D721Med (cell line): ENCODE data around the gene SLC6A6.

Source experiments
- DNase-seq: peaks from one replicate; pipeline ENCODE4 v3.0.0; 2011; ENCODE audit warnings: low spot score; ENCODE audit not compliant: insufficient read length
- FAIRE-seq: peaks from 2 replicates; lab custom pipeline; 2011; peaks lifted over from hg19 to GRCh38; lab: Jason Lieb, UNC
- TF ChIP-seq, protein P1 (sequence below): IDR thresholded peaks from 2 replicates; pipeline ENCODE4 v1.5.1; 2012; ENCODE audit warnings: mild to moderate bottlenecking, control low read depth; ENCODE audit not compliant: insufficient read depth; ENCODE audit errors: missing control alignments

The SLC6A6 gene

DNA sequence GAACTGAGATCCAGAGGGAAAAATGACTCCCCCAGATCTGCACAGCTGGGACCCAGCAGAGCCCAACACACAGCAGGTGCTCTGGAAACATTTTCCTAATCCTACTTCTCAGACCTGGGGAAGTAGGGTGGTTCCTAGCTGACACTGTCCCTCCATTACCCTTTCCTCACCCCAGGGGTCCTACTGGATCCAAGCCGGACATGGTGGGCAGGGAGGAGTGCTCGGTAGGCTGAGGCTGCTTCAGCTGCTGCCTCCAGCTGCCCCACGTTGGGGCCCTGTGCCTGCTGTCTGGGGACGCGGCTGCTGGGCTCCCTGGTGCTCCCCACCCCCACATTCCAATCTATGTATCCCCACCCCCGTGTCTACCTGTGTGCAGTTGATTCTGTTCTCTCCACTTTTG lies 29.8 kb upstream of the SLC6A6 start:
- TF ChIP-seq, protein P1, sequence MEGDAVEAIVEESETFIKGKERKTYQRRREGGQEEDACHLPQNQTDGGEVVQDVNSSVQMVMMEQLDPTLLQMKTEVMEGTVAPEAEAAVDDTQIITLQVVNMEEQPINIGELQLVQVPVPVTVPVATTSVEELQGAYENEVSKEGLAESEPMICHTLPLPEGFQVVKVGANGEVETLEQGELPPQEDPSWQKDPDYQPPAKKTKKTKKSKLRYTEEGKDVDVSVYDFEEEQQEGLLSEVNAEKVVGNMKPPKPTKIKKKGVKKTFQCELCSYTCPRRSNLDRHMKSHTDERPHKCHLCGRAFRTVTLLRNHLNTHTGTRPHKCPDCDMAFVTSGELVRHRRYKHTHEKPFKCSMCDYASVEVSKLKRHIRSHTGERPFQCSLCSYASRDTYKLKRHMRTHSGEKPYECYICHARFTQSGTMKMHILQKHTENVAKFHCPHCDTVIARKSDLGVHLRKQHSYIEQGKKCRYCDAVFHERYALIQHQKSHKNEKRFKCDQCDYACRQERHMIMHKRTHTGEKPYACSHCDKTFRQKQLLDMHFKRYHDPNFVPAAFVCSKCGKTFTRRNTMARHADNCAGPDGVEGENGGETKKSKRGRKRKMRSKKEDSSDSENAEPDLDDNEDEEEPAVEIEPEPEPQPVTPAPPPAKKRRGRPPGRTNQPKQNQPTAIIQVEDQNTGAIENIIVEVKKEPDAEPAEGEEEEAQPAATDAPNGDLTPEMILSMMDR = no peak
- FAIRE-seq = no peak

DNA sequence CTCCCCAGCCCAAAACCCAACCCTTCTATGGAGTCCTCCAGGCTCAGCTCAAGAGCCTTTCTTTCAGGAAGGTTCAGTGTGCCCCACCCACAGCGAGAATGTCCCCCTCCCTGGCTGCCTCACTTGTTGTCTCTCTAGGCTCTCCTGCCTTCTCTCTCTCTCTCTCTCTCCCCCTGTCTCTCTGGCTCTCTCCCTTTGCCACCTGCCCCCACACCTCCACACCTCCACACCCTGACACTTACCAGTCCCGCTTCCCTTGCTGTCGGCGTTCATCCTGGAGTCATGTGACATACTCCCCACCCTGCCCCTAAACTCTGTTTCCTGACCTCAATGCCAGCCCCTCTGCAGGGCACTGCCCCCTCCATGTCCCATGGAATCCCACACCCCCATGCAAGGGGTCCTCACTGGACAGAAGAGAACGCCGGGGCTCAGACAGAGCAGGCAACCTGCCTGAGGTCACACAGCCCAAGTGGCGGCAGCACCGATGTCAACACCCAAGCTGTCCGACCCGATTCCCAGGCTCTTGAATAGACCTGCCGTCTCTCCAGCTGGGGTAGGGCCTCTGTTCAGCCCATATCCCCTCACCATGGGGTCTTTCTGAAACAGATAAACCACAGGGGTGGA lies 28.5 kb upstream of the SLC6A6 start:
- TF ChIP-seq, protein P1 = no peak
- DNase-seq (no peak), FAIRE-seq (no peak)

More for the DNA sequence above, 29.8 kb upstream of the SLC6A6 start:
- DNase-seq = no peak

DNA sequence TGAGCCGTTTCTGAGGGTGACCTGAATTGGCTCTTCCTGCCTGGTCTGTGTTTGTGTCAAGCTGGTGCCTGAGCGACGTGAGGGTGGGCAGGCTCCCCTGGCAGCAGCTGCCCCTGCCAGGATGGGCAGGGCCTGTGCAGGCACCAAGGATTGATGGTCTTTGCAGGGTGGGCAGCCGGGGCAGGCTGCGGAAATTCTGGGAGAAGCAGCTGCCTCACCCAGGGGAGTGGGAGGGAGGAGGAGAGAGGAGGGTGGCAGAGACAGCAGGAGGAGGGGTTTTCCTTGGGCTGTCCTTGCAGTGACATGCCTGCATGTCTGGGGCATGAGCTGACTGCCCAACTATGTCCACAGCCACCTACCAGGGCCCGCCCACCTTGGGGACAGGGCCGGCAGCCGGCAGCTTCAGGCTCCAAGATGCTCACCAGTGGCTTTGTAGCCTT lies 27.9 kb upstream of the SLC6A6 start:
- DNase-seq (no peak), FAIRE-seq (no peak)
- TF ChIP-seq, protein P1 = no peak

DNA sequence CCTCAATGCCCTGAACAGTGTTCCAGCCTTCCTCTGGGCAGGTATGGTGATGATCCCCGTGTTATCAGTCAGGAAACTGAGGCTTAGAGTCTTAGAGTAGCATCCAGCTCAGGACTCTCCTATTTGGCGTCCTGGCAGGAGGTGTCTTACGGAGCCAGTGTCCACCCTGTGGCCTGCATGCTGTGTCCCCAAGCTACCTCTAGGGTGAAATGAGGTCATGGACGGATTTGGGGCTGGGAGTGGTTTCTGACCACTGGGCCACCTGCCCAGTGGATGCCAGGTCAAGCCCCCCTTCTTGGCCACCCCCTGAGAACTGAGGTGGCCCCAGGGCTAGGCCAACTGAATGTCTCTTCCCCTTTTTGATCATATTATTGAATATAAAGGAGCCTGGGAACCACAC lies 27.2 kb upstream of the SLC6A6 start:
- TF ChIP-seq, protein P1 = no peak
- DNase-seq = no peak
- FAIRE-seq = no peak

DNA sequence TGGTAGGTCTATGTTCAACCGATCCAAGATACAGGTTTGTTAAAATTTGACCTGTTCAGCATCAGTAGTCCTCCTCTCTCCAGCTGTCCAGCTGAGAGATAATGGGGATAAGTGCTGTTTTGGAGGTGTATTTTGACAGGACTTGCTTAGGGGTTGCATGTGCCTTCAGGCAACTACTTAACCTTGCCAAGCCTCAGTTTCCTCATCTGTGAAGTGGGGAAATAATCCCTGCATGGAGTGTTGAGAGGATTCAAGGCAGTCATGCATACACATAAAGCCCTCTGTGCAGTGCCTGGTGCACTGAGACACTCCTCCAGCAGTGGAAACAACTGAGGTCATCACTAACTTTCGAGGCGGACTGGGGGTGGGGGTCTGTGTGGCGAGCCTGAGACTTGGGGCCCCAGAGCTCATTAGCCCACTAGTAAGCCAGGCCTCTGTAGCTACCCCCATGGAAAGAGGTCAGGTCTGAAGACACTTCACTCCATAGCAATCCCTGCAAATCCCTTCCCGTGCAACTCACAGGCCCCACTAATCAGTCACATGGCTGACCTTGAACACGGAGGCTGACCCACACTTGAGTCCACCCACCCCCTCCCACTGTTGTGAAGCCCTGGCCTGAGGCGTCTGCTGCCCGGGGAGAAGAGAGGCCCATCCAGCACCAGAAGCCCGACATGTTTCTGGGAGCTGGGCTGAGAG lies 25.9 kb upstream of the SLC6A6 start:
- DNase-seq = no peak
- TF ChIP-seq, protein P1 = no peak
- FAIRE-seq = no peak

DNA sequence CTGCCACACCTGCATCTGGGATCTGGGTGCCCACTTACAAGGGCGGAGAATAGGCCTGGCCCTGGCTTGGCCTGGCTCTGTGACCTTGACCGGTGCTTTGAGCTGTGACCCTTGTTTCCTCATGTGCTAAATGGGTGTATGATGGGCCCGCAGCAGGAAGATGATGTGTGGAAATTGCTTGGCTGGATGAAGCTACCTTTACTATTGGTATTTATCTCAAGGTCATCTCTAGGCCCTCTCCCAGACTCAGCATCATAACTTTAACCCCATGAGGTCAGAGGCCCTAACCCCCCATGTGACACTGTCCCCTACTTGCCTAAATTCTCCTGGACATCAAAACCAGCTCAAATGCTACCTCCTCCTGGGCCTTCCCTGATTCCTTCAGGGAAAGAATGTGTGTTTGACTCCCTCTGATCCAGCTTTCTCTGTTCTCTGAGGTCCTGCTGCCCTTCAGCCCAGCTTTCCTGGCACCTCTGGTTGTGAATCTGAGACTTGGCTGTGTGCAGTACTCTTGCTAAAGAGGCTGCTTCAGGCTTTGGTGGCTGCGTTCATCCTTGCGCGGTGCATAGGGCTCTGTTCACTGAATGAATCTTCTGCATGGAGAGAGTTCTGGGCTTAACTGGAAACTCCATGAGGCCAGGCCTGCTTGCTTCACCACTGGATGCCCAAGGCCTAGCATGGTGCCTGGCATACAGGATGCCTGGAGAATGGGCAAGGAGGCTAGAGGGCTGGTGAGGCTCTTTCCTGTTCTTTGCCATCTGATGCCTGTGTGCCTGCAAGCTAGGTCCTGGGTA lies 25.2 kb upstream of the SLC6A6 start:
- no peak for DNase-seq
- TF ChIP-seq, protein P1 = no peak
- FAIRE-seq = no peak
